HL-60 (cell line): Measurements from ENCODE around the gene SACS.

Experiments
- DNase-seq, 2 experiments: peaks; one replicate each; pipeline ENCODE4 v3.0.0-alpha.2; 2010 to 2020; ENCODE audit warnings: low read depth in 1 of 2, low spot score in 1 of 2
- H3K27ac ChIP-seq: fragments of 250-450 bp; sonication (Bioruptor Pico); replicated peaks from 2 replicates; pipeline ENCODE4 v1.5.1; 2020; ENCODE audit warnings: mild to moderate bottlenecking, moderate library complexity
- H3K27me3 ChIP-seq: fragments of 250-450 bp; sonication (Bioruptor Pico); 2 replicates; pipeline ENCODE4 v1.5.1; 2021; ENCODE audit warnings: mild to moderate bottlenecking, moderate library complexity; ENCODE audit not compliant: insufficient read depth, poor library complexity, severe bottlenecking
- H3K4me3 ChIP-seq: replicated peaks from 2 replicates; pipeline ENCODE4 v1.5.1; 2011; ENCODE audit warnings: mild to moderate bottlenecking, control low read depth, low read length; ENCODE audit not compliant: insufficient read depth
- CTCF ChIP-seq: IDR thresholded peaks from one replicate; pipeline ENCODE4 v1.5.1; 2011; ENCODE audit warnings: low read length, control low read depth, inconsistent platforms; ENCODE audit not compliant: insufficient read depth
- GABPA ChIP-seq: IDR thresholded peaks from 2 replicates; pipeline ENCODE4 v1.6.1; 2012; ENCODE audit warnings: low read depth
- POLR2AphosphoS5 ChIP-seq: IDR thresholded peaks from 2 replicates; pipeline ENCODE4 v1.6.1; 2012; ENCODE audit warnings: low read depth
- REST ChIP-seq: IDR thresholded peaks from 2 replicates; pipeline ENCODE4 v1.6.1; 2012; ENCODE audit warnings: low read depth; ENCODE audit not compliant: insufficient replicate concordance
- SPI1 ChIP-seq: IDR thresholded peaks from 2 replicates; pipeline ENCODE4 v1.6.1; 2012; ENCODE audit warnings: low read depth, mild to moderate bottlenecking, borderline replicate concordance

The SACS gene

GRCh38 chr13:23468811-23469210, 35.3 kb upstream of the SACS start:
- Histone ChIP-seq H3K4me3 (no peak overlapping the region), H3K27me3 (no peaks in the 10 kb centered on the region), H3K27ac (no peak overlapping the region)
- TF ChIP-seq CTCF (no peak), GABPA (no peak), POLR2AphosphoS5 (no peak), SPI1 (no peak), REST (no peak)
- DNase-seq, result no peak

DNA sequence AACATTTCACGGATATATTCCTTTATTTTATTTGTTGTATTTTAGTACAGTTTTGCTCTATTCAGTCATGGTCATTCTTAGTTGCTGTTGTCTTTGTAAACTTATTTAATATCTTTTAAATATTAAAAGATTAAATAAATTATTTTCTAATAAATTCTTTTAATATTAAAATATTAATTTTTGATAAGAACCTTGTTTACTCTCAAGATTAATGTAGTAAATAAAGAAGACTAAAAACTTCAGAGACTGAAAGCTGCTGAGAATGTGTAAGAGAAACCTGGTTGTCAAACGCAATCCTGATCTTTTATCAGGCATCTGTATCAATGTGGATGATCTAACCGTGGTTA, 34.4 kb upstream of the SACS start:
- Histone ChIP-seq H3K4me3 (no peak overlapping the region), H3K27me3 (no peaks in the 10 kb centered on the region), H3K27ac (no peak overlapping the region)
- DNase-seq, result no peak
- TF ChIP-seq POLR2AphosphoS5 (no peak), CTCF (no peak), SPI1 (no peak), REST (no peak), GABPA (no peak)

GRCh38 chr13:23467048-23467931, 33.8 kb upstream of the SACS start:
- Histone ChIP-seq H3K27me3 (no peaks in the 10 kb centered on the region), H3K27ac (no peak overlapping the region), H3K4me3 (no peak overlapping the region)
- no peak for TF ChIP-seq GABPA
- no peak for TF ChIP-seq CTCF
- no peak for TF ChIP-seq POLR2AphosphoS5
- TF ChIP-seq REST, result no peak
- no peak for TF ChIP-seq SPI1
- no peak for DNase-seq
